Measurements from ENCODE around the gene NPFF.

The NPFF gene

GRCh38 chr12:53505086-53505485 lies 2.2 kb downstream of the NPFF start:
- H3K4me3 ChIP-seq (ENCODE audit: low read depth, low read length) = no peak overlapping the region
- no peak for TF ChIP-seq CTCF (IDR thresholded peaks at IDR 0.05; ENCODE audit: borderline replicate concordance, insufficient read depth, low read depth, low read length)

- H3K4me3 ChIP-seq (ENCODE audit: low read depth, low read length) = no peak overlapping the region
- TF ChIP-seq CTCF (IDR thresholded peaks at IDR 0.05; ENCODE audit: borderline replicate concordance, insufficient read depth, low read depth, low read length) = no peak
Observed at GRCh38 chr12:53504004-53504920, 3.0 kb downstream of the NPFF start.

DNA sequence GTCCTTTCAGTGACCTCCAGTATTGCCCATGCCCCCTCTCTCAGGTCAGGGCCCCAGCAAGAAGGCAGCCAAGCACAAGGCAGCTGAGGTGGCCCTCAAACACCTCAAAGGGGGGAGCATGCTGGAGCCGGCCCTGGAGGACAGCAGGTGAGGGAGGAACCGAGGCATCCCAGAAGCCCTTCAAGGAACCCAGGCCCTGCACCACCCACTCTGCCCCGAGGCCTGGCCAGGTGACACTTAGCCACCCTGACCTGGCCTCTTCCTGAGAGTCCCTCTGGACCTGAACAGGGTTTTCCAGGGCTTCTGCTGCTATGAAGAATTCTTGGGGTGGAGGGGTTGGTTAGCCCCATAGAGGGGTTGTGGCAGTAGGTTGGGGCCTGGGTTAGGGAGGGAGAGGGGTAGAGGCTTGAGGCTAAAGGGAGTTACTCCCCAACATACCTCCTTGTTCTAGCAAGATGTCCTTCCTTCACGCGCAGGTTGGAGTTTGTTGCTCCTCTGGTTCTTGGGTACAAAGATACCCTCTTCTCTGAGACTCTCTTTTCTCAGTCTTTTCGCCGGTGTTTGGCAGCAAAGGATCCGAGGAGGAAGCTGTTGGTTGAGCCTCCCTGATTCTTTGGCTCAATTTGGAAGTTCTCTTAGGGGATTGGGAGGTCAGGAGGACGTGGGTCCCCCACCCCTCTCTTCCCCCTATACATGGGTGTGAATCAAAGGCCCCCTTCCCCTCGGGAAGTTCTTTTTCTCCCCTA lies 4.1 kb downstream of the NPFF start:
- H3K4me3 ChIP-seq (ENCODE audit: low read depth, low read length) = no peak overlapping the region
- no peak for TF ChIP-seq CTCF (IDR thresholded peaks at IDR 0.05; ENCODE audit: borderline replicate concordance, insufficient read depth, low read depth, low read length)

DNA sequence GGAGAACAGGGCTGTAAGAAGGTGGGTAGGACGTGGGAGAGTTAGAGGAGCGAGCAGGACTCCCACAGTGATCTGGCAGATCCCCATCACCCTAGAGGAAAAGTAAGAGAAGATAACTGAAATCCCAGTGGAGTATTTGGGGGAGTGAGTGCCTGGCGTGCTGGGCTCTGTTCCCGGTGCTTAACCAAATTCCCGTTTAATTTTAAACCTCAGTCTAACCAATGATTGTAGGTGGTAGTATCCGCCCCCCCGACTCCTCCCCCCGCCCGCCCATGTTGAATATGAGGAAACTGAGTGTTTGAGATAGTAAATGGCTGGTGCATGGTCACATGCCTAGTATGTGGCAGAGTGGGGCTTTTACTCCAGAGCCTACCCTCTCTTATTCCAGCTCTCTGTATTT lies 5.0 kb downstream of the NPFF start:
- peak overlapping the region; percentile 72 for H3K4me3 ChIP-seq (ENCODE audit: low read depth, low read length)
- no peak for TF ChIP-seq CTCF (IDR thresholded peaks at IDR 0.05; ENCODE audit: borderline replicate concordance, insufficient read depth, low read depth, low read length)

- TF ChIP-seq CTCF (IDR thresholded peaks at IDR 0.05; ENCODE audit: borderline replicate concordance, insufficient read depth, low read depth, low read length) = no peak
- H3K4me3 ChIP-seq (ENCODE audit: low read depth, low read length) = peak overlapping the region; percentile 72
Observed at GRCh38 chr12:53501615-53502181, 5.6 kb downstream of the NPFF start.

- no peak for TF ChIP-seq CTCF (IDR thresholded peaks at IDR 0.05; ENCODE audit: borderline replicate concordance, insufficient read depth, low read depth, low read length)
- H3K4me3 ChIP-seq (ENCODE audit: low read depth, low read length) = peak within 1 kb of the TSS; percentile 72
Observed at GRCh38 chr12:53500776-53501614, 6.3 kb downstream of the NPFF start, which contains the start of gene TARBP2. TARBP2 (plus strand) TSS chr12:53501283; CDS start chr12:53501409, 126 bp downstream.
